PC-3 (cell line): Measurements from ENCODE around the gene IRF3. TPM values are rescaled to one million over a fixed set of nuclear protein-coding genes. Genes with fewer than 3 reads are reported as not detected.

Experiments used
- ATAC-seq: fragments of 200-7000 bp; cut with Tn5 transposase; 2 replicates; pipeline ENCODE4 v1.9.1; 2020; ENCODE audit warnings: mild to moderate bottlenecking, moderate library complexity
- BruUV-seq: library from RNA; stranded (reverse); fragments of 400-500 nt; replicated peaks from 2 replicates; lab custom pipeline; 2021; lab: Mats Ljungman, UMichigan
- CTCF ChIA-PET: fragments of 300-600 bp; sonication (Branson Sonifier 250); formaldehyde crosslinking; loops from one replicate; lab custom pipeline; 2022; ENCODE audit warnings: antibody characterized with exemption; lab: Charles Lee
- POLR2A ChIA-PET: fragments of 300-600 bp; sonication (Branson Sonifier 250); formaldehyde crosslinking; loops from one replicate; lab custom pipeline; 2022; ENCODE audit warnings: antibody characterized with exemption; ENCODE audit not compliant: unreplicated experiment; lab: Charles Lee
- DNase-seq: peaks from one replicate; pipeline ENCODE4 v3.0.0-alpha.2; 2015
- H2AFZ ChIP-seq: fragments of 300-600 bp; sonication (generic); 2 replicates; pipeline ENCODE4 v1.6.0; 2016; ENCODE audit warnings: antibody characterized with exemption, low read length
- H3F3A ChIP-seq: fragments of 300-600 bp; sonication (generic); one replicate; pipeline ENCODE4 v1.6.0; 2017; ENCODE audit warnings: antibody characterized with exemption, low read length, control low read depth, mild to moderate bottlenecking; ENCODE audit not compliant: unreplicated experiment
- H3K27ac ChIP-seq: fragments of 300-600 bp; sonication (generic); 2 replicates; pipeline ENCODE4 v1.5.1; 2016; ENCODE audit warnings: mild to moderate bottlenecking, low read length
- H3K27me3 ChIP-seq: fragments of 300-600 bp; sonication (generic); 2 replicates; pipeline ENCODE4 v1.6.1; 2016; ENCODE audit warnings: low read length, mixed read lengths
- H3K36me3 ChIP-seq: fragments of 300-600 bp; sonication (generic); 2 replicates; pipeline ENCODE4 v1.6.1; 2016; ENCODE audit warnings: low read depth, mixed run types, low read length, mixed read lengths
- H3K4me1 ChIP-seq: fragments of 300-600 bp; sonication (generic); 2 replicates; pipeline ENCODE4 v1.5.1; 2016; ENCODE audit warnings: low read length; ENCODE audit not compliant: insufficient read depth
- H3K4me2 ChIP-seq: fragments of 300-600 bp; sonication (generic); 2 replicates; pipeline ENCODE4 v1.6.0; 2016; ENCODE audit warnings: low read length
- H3K4me3 ChIP-seq: fragments of 300-600 bp; sonication (generic); 2 replicates; pipeline ENCODE4 v1.5.1; 2016; ENCODE audit warnings: mild to moderate bottlenecking, low read length, mixed read lengths
- H3K79me2 ChIP-seq: fragments of 300-600 bp; sonication (generic); 2 replicates; pipeline ENCODE4 v1.6.1; 2017; ENCODE audit warnings: low read length, mixed read lengths
- H3K9ac ChIP-seq: fragments of 300-600 bp; sonication (generic); 2 replicates; pipeline ENCODE4 v1.6.0; 2016; ENCODE audit warnings: mild to moderate bottlenecking, low read length
- H3K9me2 ChIP-seq: fragments of 300-600 bp; sonication (generic); replicated peaks from 2 replicates; pipeline ENCODE4 v1.6.1; 2016; ENCODE audit warnings: mixed run types, low read length, mixed read lengths
- H3K9me3 ChIP-seq: fragments of 300-600 bp; sonication (generic); 2 replicates; pipeline ENCODE4 v1.6.1; 2016; ENCODE audit warnings: low read length, mixed read lengths
- H4K20me1 ChIP-seq: fragments of 300-600 bp; sonication (generic); 2 replicates; pipeline ENCODE4 v1.6.1; 2016; ENCODE audit warnings: low read length, mixed read lengths
- CTCF ChIP-seq: fragments of 300-600 bp; sonication (generic); conservative IDR thresholded peaks from 2 replicates; pipeline ENCODE4 v1.5.1; 2017; ENCODE audit warnings: antibody characterized with exemption, low read depth, mild to moderate bottlenecking, low read length
- EZH2 ChIP-seq: fragments of 300-600 bp; sonication (generic); IDR thresholded peaks from one replicate; pipeline ENCODE4 v1.6.1; 2017; ENCODE audit warnings: antibody characterized with exemption, mild to moderate bottlenecking, low read length; ENCODE audit not compliant: unreplicated experiment
- EZH2phosphoT487 ChIP-seq: fragments of 300-600 bp; sonication (generic); IDR thresholded peaks from 2 replicates; pipeline ENCODE4 v1.6.1; 2018; ENCODE audit warnings: mild to moderate bottlenecking, antibody characterized with exemption, low read length, borderline replicate concordance
- intact Hi-C: fragments of 100-400 bp; cut with micrococcal nuclease; formaldehyde crosslinking; loops from 2 replicates; pipeline ENCODE4 v1.9.0; 2023
- total RNA-seq: library from RNA; depleted of rRNA; stranded (reverse); fragments of >200 nt; gene quantifications from 2 replicates; pipeline ENCODE4 v1.2.3, GENCODE V29; 2014

Gene IRF3
- total RNA-seq, 1 experiment from 2014 or later = 236 TPM

GRCh38 chr19:49646586-49646985 lies 19.1 kb downstream of the IRF3 start:
- Histone ChIP-seq H3K9me3 (no peaks in the 10 kb centered on the region), H3K36me3 (peaks cover 24% of the 10 kb centered on the region; the same call in 1 of the 2 replicates), H3K4me1 (peaks cover 20% of the 10 kb centered on the region), H3K9me2 (no peaks in the 10 kb centered on the region), H4K20me1 (no peaks in the 10 kb centered on the region), H3K4me3 (no peak overlapping the region), H3K9ac (no peak overlapping the region), H2AFZ (no peak overlapping the region), H3F3A (no peaks in the 10 kb centered on the region), H3K27me3 (no peaks in the 10 kb centered on the region), H3K4me2 (no peak overlapping the region), H3K27ac (no peak overlapping the region), H3K79me2 (peaks cover 78% of the 10 kb centered on the region)
- POLR2A ChIA-PET = no interaction called here
- intact Hi-C loops = no loop called here
- DNase-seq = no peak
- BruUV-seq = no TSS peak
- ATAC-seq = no peak
- CTCF ChIA-PET = no interaction called here
- TF ChIP-seq EZH2phosphoT487 = no peak
- no peak for TF ChIP-seq CTCF
- TF ChIP-seq EZH2 = no peak

DNA sequence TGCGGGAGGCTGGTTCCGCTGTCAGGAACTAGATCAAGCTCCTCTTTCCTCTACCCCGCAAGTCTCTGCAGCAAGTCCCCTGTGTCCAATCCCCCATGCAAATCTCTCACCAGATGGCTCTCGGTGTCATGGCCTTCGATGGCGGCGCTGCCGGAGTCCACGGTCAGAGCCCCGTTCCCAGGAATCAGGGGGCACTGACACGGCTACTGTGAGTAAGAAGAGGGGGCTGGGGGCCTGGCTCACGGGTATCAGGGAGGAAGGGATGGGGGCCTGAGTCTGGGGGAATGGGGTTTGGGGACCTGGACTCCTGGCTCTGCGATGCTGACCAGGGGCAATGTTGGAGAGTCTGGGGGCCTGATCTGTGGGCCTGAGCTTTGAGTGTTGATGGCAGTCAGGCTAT lies 19.7 kb downstream of the IRF3 start:
- intact Hi-C loops = no loop called here
- H3K27me3 ChIP-seq = no peaks in the 10 kb centered on the region
- CTCF ChIA-PET = no interaction called here
- TF ChIP-seq CTCF (no peak), EZH2phosphoT487 (no peak), EZH2 (no peak)
- peaks cover 83% of the 10 kb centered on the region for H3K79me2 ChIP-seq
- POLR2A ChIA-PET = no interaction called here
- peaks cover 25% of the 10 kb centered on the region for H3K4me1 ChIP-seq
- no peak overlapping the region for H3K4me3 ChIP-seq
- H3K9ac ChIP-seq = no peak overlapping the region
- H3K4me2 ChIP-seq = no peak overlapping the region
- H3K9me3 ChIP-seq = no peaks in the 10 kb centered on the region
- peaks cover 2% of the 10 kb centered on the region for H3F3A ChIP-seq
- H3K27ac ChIP-seq = no peak overlapping the region
- no peaks in the 10 kb centered on the region for H4K20me1 ChIP-seq
- no TSS peak for BruUV-seq
- no peak overlapping the region for H2AFZ ChIP-seq
- ATAC-seq (no peak), DNase-seq (no peak)
- H3K9me2 ChIP-seq = no peaks in the 10 kb centered on the region
- H3K36me3 ChIP-seq = peaks cover 21% of the 10 kb centered on the region; the same call in 1 of the 2 replicates

GRCh38 chr19:49645592-49645991 lies 20.1 kb downstream of the IRF3 start:
- Histone ChIP-seq H3K4me1 (peaks cover 29% of the 10 kb centered on the region), H4K20me1 (no peaks in the 10 kb centered on the region), H2AFZ (no peak overlapping the region), H3K4me3 (no peak overlapping the region), H3K9me3 (no peaks in the 10 kb centered on the region), H3K9me2 (no peaks in the 10 kb centered on the region), H3K36me3 (peaks cover 20% of the 10 kb centered on the region; the same call in 1 of the 2 replicates), H3K27ac (no peak overlapping the region), H3K4me2 (no peak overlapping the region), H3K9ac (no peak overlapping the region), H3K79me2 (peaks cover 84% of the 10 kb centered on the region), H3F3A (peaks cover 3% of the 10 kb centered on the region), H3K27me3 (no peaks in the 10 kb centered on the region)
- intact Hi-C loops = no loop called here
- POLR2A ChIA-PET = no interaction called here
- BruUV-seq = no TSS peak
- no peak for DNase-seq
- no peak for ATAC-seq
- CTCF ChIA-PET = no interaction called here
- TF ChIP-seq EZH2 (no peak), CTCF (no peak), EZH2phosphoT487 (no peak)
